Fibroblast of mammary gland (primary cell): Measurements from ENCODE around the gene FOLR3.

Experiments
- DNase-seq: peaks from one replicate; pipeline ENCODE4 v3.0.0-alpha.2; 2010; ENCODE audit warnings: low read depth
- H3K4me3 ChIP-seq: 2 replicates; pipeline ENCODE4 v1.5.1; 2011; ENCODE audit warnings: low read depth, mild to moderate bottlenecking, low read length, moderate library complexity; ENCODE audit not compliant: control insufficient read depth
- CTCF ChIP-seq: conservative IDR thresholded peaks from 2 replicates; pipeline ENCODE4 v1.5.1; 2011; ENCODE audit warnings: low read depth, low read length, inconsistent platforms; ENCODE audit not compliant: control insufficient read depth, insufficient read depth

FOLR3 gene

GRCh38 chr11:72102631-72102945 is 32.9 kb upstream of the FOLR3 start:
- TF ChIP-seq CTCF: no peak
- DNase-seq: no peak
- peak overlapping the region; percentile 99 for H3K4me3 ChIP-seq

GRCh38 chr11:72102946-72103753 is 32.4 kb upstream of the FOLR3 start, which contains the start of gene LAMTOR1:
TSS of gene LAMTOR1 (minus strand) at chr11:72103297. CDS start at chr11:72103224, 73 bp downstream.
- peak; percentile 40 for TF ChIP-seq CTCF
- peak within 1 kb of the TSS; percentile 99 for H3K4me3 ChIP-seq
- peak; percentile 99 for DNase-seq

GRCh38 chr11:72103754-72104167 is 31.8 kb upstream of the FOLR3 start:
- TF ChIP-seq CTCF: no peak
- peak overlapping the region; percentile 30 for H3K4me3 ChIP-seq
- no peak for DNase-seq

- no peak for DNase-seq
- no peak for TF ChIP-seq CTCF
- H3K4me3 ChIP-seq: no peak within 1 kb of the TSS
Observed at GRCh38 chr11:72105888-72106287, 29.6 kb upstream of the FOLR3 start, which contains the start of gene TOMT. TSS of gene TOMT (plus strand) at chr11:72105924. CDS start at chr11:72105952, 28 bp downstream.

- no peak for TF ChIP-seq CTCF
- DNase-seq: no peak
- H3K4me3 ChIP-seq: peak overlapping the region; percentile 73
Observed at GRCh38 chr11:72111300-72112142, 24.0 kb upstream of the FOLR3 start.

- peak within 1 kb of the TSS; percentile 73 for H3K4me3 ChIP-seq
- DNase-seq: peak; percentile 99
- TF ChIP-seq CTCF: no peak
Observed at GRCh38 chr11:72112143-72112977, 23.2 kb upstream of the FOLR3 start, which contains the start of gene ANAPC15. TSS of gene ANAPC15 (minus strand) at chr11:72112695. CDS start at chr11:72111276, 1,419 bp downstream.
